ENCODE measurements around the gene ABTB2.

The ABTB2 gene

GRCh38 chr11:34146866-34147265 lies 210.9 kb downstream of the ABTB2 start:
- Histone ChIP-seq H3K27me3 (replicated peaks; ENCODE audit: control insufficient read depth, insufficient read depth, low read length) (no peaks in the 10 kb centered on the region), H3K9ac (ENCODE audit: low read length) (no peak overlapping the region), H3K4me1 (ENCODE audit: control insufficient read depth, insufficient read depth, low read length) (peaks cover 22% of the 10 kb centered on the region), H3K4me3 (ENCODE audit: low read length) (no peak overlapping the region), H3K36me3 (ENCODE audit: control insufficient read depth, insufficient read depth, low read length, severe bottlenecking) (peaks cover 94% of the 10 kb centered on the region), H3K9me3 (ENCODE audit: control insufficient read depth, low read length) (no peaks in the 10 kb centered on the region)
- DNase-seq (ENCODE audit: low read depth) = no peak

GRCh38 chr11:34146411-34146810 lies 211.4 kb downstream of the ABTB2 start:
- DNase-seq (ENCODE audit: low read depth) = no peak
- no peak overlapping the region for H3K4me3 ChIP-seq (ENCODE audit: low read length)
- H3K4me1 ChIP-seq (ENCODE audit: control insufficient read depth, insufficient read depth, low read length) = peaks cover 22% of the 10 kb centered on the region
- peaks cover 96% of the 10 kb centered on the region for H3K36me3 ChIP-seq (ENCODE audit: control insufficient read depth, insufficient read depth, low read length, severe bottlenecking)
- H3K27me3 ChIP-seq (replicated peaks; ENCODE audit: control insufficient read depth, insufficient read depth, low read length) = no peaks in the 10 kb centered on the region
- H3K9ac ChIP-seq (ENCODE audit: low read length) = no peak overlapping the region
- H3K9me3 ChIP-seq (ENCODE audit: control insufficient read depth, low read length) = no peaks in the 10 kb centered on the region

- Histone ChIP-seq H3K9me3 (ENCODE audit: control insufficient read depth, low read length) (no peaks in the 10 kb centered on the region), H3K36me3 (ENCODE audit: control insufficient read depth, insufficient read depth, low read length, severe bottlenecking) (peaks cover 96% of the 10 kb centered on the region), H3K4me3 (ENCODE audit: low read length) (no peak overlapping the region), H3K27me3 (replicated peaks; ENCODE audit: control insufficient read depth, insufficient read depth, low read length) (no peaks in the 10 kb centered on the region), H3K4me1 (ENCODE audit: control insufficient read depth, insufficient read depth, low read length) (peaks cover 20% of the 10 kb centered on the region), H3K9ac (ENCODE audit: low read length) (no peak overlapping the region)
- no peak for DNase-seq (ENCODE audit: low read depth)
These were observed 211.9 kb downstream of the ABTB2 start for GRCh38 chr11:34145847-34146381.

GRCh38 chr11:34145073-34145472 lies 212.7 kb downstream of the ABTB2 start:
- no peaks in the 10 kb centered on the region for H3K9me3 ChIP-seq (ENCODE audit: control insufficient read depth, low read length)
- no peaks in the 10 kb centered on the region for H3K27me3 ChIP-seq (replicated peaks; ENCODE audit: control insufficient read depth, insufficient read depth, low read length)
- DNase-seq (ENCODE audit: low read depth) = no peak
- H3K36me3 ChIP-seq (ENCODE audit: control insufficient read depth, insufficient read depth, low read length, severe bottlenecking) = peaks cover 97% of the 10 kb centered on the region
- H3K4me1 ChIP-seq (ENCODE audit: control insufficient read depth, insufficient read depth, low read length) = peaks cover 12% of the 10 kb centered on the region
- H3K9ac ChIP-seq (ENCODE audit: low read length) = no peak overlapping the region
- no peak overlapping the region for H3K4me3 ChIP-seq (ENCODE audit: low read length)

GRCh38 chr11:34143048-34143447 lies 214.8 kb downstream of the ABTB2 start:
- H3K36me3 ChIP-seq (ENCODE audit: control insufficient read depth, insufficient read depth, low read length, severe bottlenecking) = peaks cover 100% of the 10 kb centered on the region
- H3K4me1 ChIP-seq (ENCODE audit: control insufficient read depth, insufficient read depth, low read length) = peaks cover 7% of the 10 kb centered on the region
- no peaks in the 10 kb centered on the region for H3K9me3 ChIP-seq (ENCODE audit: control insufficient read depth, low read length)
- no peaks in the 10 kb centered on the region for H3K27me3 ChIP-seq (replicated peaks; ENCODE audit: control insufficient read depth, insufficient read depth, low read length)
- no peak overlapping the region for H3K9ac ChIP-seq (ENCODE audit: low read length)
- DNase-seq (ENCODE audit: low read depth) = no peak
- no peak overlapping the region for H3K4me3 ChIP-seq (ENCODE audit: low read length)

- H3K9me3 ChIP-seq (ENCODE audit: control insufficient read depth, low read length) = no peaks in the 10 kb centered on the region
- peaks cover 100% of the 10 kb centered on the region for H3K36me3 ChIP-seq (ENCODE audit: control insufficient read depth, insufficient read depth, low read length, severe bottlenecking)
- H3K4me1 ChIP-seq (ENCODE audit: control insufficient read depth, insufficient read depth, low read length) = no peaks in the 10 kb centered on the region
- no peak for DNase-seq (ENCODE audit: low read depth)
- no peak overlapping the region for H3K4me3 ChIP-seq (ENCODE audit: low read length)
- H3K27me3 ChIP-seq (replicated peaks; ENCODE audit: control insufficient read depth, insufficient read depth, low read length) = no peaks in the 10 kb centered on the region
- no peak overlapping the region for H3K9ac ChIP-seq (ENCODE audit: low read length)
These were observed 217.7 kb downstream of the ABTB2 start for GRCh38 chr11:34140149-34140548.

- Histone ChIP-seq H3K4me1 (ENCODE audit: control insufficient read depth, insufficient read depth, low read length) (no peaks in the 10 kb centered on the region), H3K36me3 (ENCODE audit: control insufficient read depth, insufficient read depth, low read length, severe bottlenecking) (peaks cover 100% of the 10 kb centered on the region), H3K4me3 (ENCODE audit: low read length) (no peak overlapping the region), H3K9ac (ENCODE audit: low read length) (no peak overlapping the region), H3K27me3 (replicated peaks; ENCODE audit: control insufficient read depth, insufficient read depth, low read length) (no peaks in the 10 kb centered on the region), H3K9me3 (ENCODE audit: control insufficient read depth, low read length) (no peaks in the 10 kb centered on the region)
- no peak for DNase-seq (ENCODE audit: low read depth)
These were observed 218.5 kb downstream of the ABTB2 start for GRCh38 chr11:34139346-34139745.

- no peak overlapping the region for H3K9ac ChIP-seq (ENCODE audit: low read length)
- H3K9me3 ChIP-seq (ENCODE audit: control insufficient read depth, low read length) = no peaks in the 10 kb centered on the region
- no peaks in the 10 kb centered on the region for H3K4me1 ChIP-seq (ENCODE audit: control insufficient read depth, insufficient read depth, low read length)
- H3K4me3 ChIP-seq (ENCODE audit: low read length) = no peak overlapping the region
- no peak for DNase-seq (ENCODE audit: low read depth)
- peaks cover 98% of the 10 kb centered on the region for H3K36me3 ChIP-seq (ENCODE audit: control insufficient read depth, insufficient read depth, low read length, severe bottlenecking)
- no peaks in the 10 kb centered on the region for H3K27me3 ChIP-seq (replicated peaks; ENCODE audit: control insufficient read depth, insufficient read depth, low read length)
These were observed 221.4 kb downstream of the ABTB2 start for GRCh38 chr11:34136420-34136819.

- Histone ChIP-seq H3K9me3 (ENCODE audit: control insufficient read depth, low read length) (no peaks in the 10 kb centered on the region), H3K4me1 (ENCODE audit: control insufficient read depth, insufficient read depth, low read length) (no peaks in the 10 kb centered on the region), H3K9ac (ENCODE audit: low read length) (no peak overlapping the region), H3K4me3 (ENCODE audit: low read length) (no peak overlapping the region), H3K36me3 (ENCODE audit: control insufficient read depth, insufficient read depth, low read length, severe bottlenecking) (peaks cover 98% of the 10 kb centered on the region), H3K27me3 (replicated peaks; ENCODE audit: control insufficient read depth, insufficient read depth, low read length) (no peaks in the 10 kb centered on the region)
- no peak for DNase-seq (ENCODE audit: low read depth)
These were observed 222.4 kb downstream of the ABTB2 start for GRCh38 chr11:34135439-34135838.

- H3K9me3 ChIP-seq (ENCODE audit: control insufficient read depth, low read length) = no peaks in the 10 kb centered on the region
- H3K27me3 ChIP-seq (replicated peaks; ENCODE audit: control insufficient read depth, insufficient read depth, low read length) = no peaks in the 10 kb centered on the region
- H3K4me3 ChIP-seq (ENCODE audit: low read length) = no peak overlapping the region
- H3K4me1 ChIP-seq (ENCODE audit: control insufficient read depth, insufficient read depth, low read length) = no peaks in the 10 kb centered on the region
- no peak overlapping the region for H3K9ac ChIP-seq (ENCODE audit: low read length)
- no peak for DNase-seq (ENCODE audit: low read depth)
- peaks cover 98% of the 10 kb centered on the region for H3K36me3 ChIP-seq (ENCODE audit: control insufficient read depth, insufficient read depth, low read length, severe bottlenecking)
These were observed 223.0 kb downstream of the ABTB2 start for GRCh38 chr11:34134765-34135164.

- no peak for DNase-seq (ENCODE audit: low read depth)
- Histone ChIP-seq H3K4me1 (ENCODE audit: control insufficient read depth, insufficient read depth, low read length) (no peaks in the 10 kb centered on the region), H3K9me3 (ENCODE audit: control insufficient read depth, low read length) (no peaks in the 10 kb centered on the region), H3K36me3 (ENCODE audit: control insufficient read depth, insufficient read depth, low read length, severe bottlenecking) (peaks cover 93% of the 10 kb centered on the region), H3K4me3 (ENCODE audit: low read length) (no peak overlapping the region), H3K27me3 (replicated peaks; ENCODE audit: control insufficient read depth, insufficient read depth, low read length) (no peaks in the 10 kb centered on the region), H3K9ac (ENCODE audit: low read length) (no peak overlapping the region)
These were observed 225.4 kb downstream of the ABTB2 start for GRCh38 chr11:34132261-34132965.

GRCh38 chr11:34128824-34129223 lies 229.0 kb downstream of the ABTB2 start:
- DNase-seq (ENCODE audit: low read depth) = no peak
- no peaks in the 10 kb centered on the region for H3K27me3 ChIP-seq (replicated peaks; ENCODE audit: control insufficient read depth, insufficient read depth, low read length)
- no peak overlapping the region for H3K4me3 ChIP-seq (ENCODE audit: low read length)
- H3K4me1 ChIP-seq (ENCODE audit: control insufficient read depth, insufficient read depth, low read length) = no peaks in the 10 kb centered on the region
- no peak overlapping the region for H3K9ac ChIP-seq (ENCODE audit: low read length)
- no peaks in the 10 kb centered on the region for H3K9me3 ChIP-seq (ENCODE audit: control insufficient read depth, low read length)
- H3K36me3 ChIP-seq (ENCODE audit: control insufficient read depth, insufficient read depth, low read length, severe bottlenecking) = peaks cover 93% of the 10 kb centered on the region

All from adipocyte (in vitro differentiated cells).